Omental fat pad (tissue), 4 donors: ENCODE results near the gene FASTKD1. TPM values are rescaled to one million over a fixed set of nuclear protein-coding genes. Genes with fewer than 3 reads are reported as not detected.
"Not testable (repeated sequence)": the region's sequence is repeated elsewhere in the genome, so short reads cannot be mapped to it uniquely, and the experiment has no call there.

Experiments
- ATAC-seq: fragments of 150-250 bp; one replicate; pipeline ENCODE4 v1.9.1; 2016; ENCODE audit warnings: mild to moderate bottlenecking, moderate library complexity; ENCODE audit not compliant: low FRiP score
- DNase-seq: peaks from one replicate; pipeline ENCODE4 v3.0.0-alpha.2; 2019; ENCODE audit warnings: low spot score
- total RNA-seq, 4 donors: library from RNA; depleted of rRNA; stranded (reverse); fragments of >200 nt; gene quantifications; one replicate each; pipeline ENCODE4 v1.1.0, GENCODE V29; 2016
- TF ChIP-seq, protein P1 (sequence below), 3 donors: fragments of 450-650 bp; IDR thresholded peaks; one replicate each; pipeline ENCODE4 v1.5.1; 2016 to 2017; ENCODE audit warnings: antibody characterized with exemption in 3 of 3, mild to moderate bottlenecking in 3 of 3, moderate library complexity in 2 of 3

The FASTKD1 gene
- total RNA-seq, 4 donors from 2014 or later = 11.7 to 23.1 (median 16.9) TPM

DNA sequence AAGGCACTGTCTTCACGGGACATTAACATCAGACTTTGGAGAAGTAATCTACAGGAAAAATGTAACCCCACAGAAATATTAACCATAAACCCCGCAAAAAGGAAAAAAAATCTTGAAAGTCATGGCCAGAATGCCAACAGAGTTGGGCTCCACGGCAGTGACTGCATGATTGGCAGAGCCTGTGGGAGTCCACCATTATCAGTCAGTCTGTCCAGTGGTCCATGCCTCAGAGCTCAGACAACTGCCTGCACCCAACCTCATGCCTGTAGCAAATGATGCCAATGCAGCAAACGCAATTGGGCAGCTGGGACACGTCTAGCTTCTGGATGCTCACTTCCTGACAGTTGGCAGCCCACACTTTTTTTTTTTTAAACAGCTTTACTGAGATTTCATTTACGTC, 5.4 kb upstream of the FASTKD1 start:
- DNase-seq = no peak
- TF ChIP-seq, protein P1, sequence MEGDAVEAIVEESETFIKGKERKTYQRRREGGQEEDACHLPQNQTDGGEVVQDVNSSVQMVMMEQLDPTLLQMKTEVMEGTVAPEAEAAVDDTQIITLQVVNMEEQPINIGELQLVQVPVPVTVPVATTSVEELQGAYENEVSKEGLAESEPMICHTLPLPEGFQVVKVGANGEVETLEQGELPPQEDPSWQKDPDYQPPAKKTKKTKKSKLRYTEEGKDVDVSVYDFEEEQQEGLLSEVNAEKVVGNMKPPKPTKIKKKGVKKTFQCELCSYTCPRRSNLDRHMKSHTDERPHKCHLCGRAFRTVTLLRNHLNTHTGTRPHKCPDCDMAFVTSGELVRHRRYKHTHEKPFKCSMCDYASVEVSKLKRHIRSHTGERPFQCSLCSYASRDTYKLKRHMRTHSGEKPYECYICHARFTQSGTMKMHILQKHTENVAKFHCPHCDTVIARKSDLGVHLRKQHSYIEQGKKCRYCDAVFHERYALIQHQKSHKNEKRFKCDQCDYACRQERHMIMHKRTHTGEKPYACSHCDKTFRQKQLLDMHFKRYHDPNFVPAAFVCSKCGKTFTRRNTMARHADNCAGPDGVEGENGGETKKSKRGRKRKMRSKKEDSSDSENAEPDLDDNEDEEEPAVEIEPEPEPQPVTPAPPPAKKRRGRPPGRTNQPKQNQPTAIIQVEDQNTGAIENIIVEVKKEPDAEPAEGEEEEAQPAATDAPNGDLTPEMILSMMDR (IDR thresholded peaks at IDR 0.05) = no peak
- no peak for ATAC-seq

DNA sequence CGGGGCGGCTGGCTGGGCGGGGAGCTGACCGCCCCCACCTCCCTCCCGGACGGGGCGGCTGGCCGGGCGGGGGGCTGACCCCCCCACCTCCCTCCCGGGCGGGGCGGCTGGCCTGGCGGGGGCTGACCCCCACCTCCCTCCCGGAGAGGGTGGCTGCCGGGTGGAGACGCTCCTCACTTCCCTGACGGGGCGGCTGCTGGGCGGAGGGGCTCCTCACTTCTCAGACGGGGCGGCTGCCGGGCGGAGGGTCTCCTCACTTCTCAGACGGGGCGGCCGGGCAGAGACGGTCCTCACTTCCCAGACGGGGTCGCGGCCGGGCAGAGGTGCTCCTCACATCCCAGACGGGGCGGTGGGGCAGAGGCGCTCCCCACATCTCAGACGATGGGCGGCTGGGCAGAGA, 1.6 kb upstream of the FASTKD1 start:
- ATAC-seq = not testable (repeated sequence)

DNA sequence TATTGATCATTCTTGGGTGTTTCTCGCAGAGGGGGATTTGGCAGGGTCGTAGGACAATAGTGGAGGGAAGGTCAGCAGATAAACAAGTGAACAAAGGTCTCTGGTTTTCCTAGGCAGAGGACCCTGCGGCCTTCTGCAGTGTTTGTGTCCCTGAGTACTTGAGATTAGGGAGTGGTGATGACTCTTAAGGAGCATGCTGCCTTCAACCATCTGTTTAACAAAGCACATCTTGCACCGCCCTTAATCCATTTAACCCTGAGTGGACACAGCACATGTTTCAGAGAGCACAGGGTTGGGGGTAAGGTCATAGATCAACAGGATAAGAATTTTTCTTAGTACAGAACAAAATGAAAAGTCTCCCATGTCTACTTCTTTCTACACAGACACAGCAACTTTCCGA, 874 bp upstream of the FASTKD1 start:
- not testable (repeated sequence) for ATAC-seq, DNase-seq

More for the DNA sequence above, 1.6 kb upstream of the FASTKD1 start:
- DNase-seq = not testable (repeated sequence)

DNA sequence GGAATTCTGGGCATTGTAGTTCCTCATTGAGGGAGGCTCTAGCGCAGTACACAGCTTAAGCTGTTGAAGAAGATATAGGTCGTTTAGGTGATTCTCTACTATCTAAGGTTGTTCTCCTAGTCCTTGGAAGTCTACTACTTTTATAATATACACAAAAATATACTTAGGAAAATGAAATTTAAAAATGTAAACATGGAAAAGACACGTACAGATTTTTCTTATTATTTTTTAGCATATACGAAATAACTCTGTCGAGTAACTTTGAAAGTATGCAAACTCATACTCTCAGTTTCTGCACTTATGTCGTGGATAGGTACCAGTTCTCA, 272 bp upstream of the FASTKD1 start:
- TF ChIP-seq, protein P1 (IDR thresholded peaks at IDR 0.05) = no peak
- DNase-seq (no peak), ATAC-seq (no peak)

DNA sequence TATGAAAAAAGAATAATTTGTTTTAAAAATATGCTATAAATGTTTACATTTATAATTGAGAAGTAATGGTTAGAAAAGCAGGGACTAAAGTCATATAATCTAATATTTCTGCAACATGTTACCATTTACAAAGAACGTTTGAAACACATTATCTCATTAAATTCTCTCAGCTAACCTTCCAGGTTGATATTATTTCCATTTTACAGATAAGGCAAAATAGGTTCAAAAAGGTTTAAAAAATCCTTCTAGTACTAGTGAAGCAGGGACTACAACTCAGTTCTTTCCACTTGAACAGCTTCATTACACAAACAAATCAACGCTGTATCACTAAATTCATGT, 875 bp downstream of the FASTKD1 start:
- no peak for ATAC-seq
- TF ChIP-seq, protein P1 (IDR thresholded peaks at IDR 0.05) = no peak
- no peak for DNase-seq

DNA sequence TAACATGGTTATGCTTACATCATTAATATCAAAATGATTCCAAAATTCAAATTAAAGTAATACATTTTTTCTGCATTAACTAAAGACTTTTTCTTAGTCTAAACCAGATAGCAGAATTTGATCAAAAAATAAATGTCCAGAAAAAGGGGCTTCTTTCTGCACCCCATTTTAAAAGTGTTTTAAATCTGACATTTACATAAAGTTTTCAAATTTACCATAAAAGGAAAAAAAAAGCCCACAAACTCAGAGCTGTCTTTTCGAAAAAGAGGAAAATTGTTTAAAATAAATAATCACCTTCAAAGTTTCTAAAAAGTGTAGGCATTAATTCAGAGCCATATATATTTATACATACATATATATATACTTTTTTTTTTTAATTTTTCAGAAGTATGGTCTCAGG, 1.5 kb downstream of the FASTKD1 start:
- no peak for DNase-seq
- no peak for ATAC-seq
- TF ChIP-seq, protein P1 (IDR thresholded peaks at IDR 0.05) = no peak

DNA sequence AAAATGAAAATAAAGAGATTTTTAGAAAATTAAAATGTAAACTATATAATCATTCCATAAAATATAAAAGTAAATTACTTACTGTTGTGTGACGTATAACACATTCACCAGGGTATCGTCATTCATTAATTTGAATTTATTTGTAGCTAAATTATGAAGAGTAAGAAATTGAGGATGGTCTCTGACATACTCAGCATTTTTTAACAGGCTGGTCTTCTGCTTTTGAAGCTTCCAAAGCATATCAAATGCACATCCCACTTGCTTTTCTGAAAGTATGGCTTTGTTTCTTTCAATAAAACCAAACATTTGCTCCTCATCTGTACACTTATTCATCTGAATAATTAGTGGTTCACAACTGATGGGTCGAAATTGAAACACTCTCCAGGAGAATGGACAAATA, 2.1 kb downstream of the FASTKD1 start:
- DNase-seq (no peak), ATAC-seq (no peak)
- TF ChIP-seq, protein P1 (IDR thresholded peaks at IDR 0.05) = no peak

DNA sequence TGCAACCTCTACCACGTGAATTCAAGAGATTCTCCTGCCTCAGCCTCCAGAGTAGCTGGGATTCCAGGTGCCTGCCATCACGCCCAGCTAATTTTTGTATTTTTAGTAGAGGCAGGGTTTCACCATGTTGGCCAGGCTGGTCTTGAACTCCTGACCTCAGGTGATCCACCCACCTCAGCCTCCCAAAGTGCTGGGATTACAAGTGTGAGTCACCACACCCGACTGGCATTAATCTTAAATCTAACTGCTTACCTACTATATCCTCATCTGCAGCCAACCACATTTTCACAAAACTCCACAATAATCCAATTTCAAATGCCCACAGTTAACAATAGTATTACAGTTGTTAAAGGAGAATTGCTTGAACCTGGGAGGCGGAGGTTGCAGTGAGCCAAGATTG, 2.9 kb downstream of the FASTKD1 start:
- not testable (repeated sequence) for ATAC-seq, DNase-seq

DNA sequence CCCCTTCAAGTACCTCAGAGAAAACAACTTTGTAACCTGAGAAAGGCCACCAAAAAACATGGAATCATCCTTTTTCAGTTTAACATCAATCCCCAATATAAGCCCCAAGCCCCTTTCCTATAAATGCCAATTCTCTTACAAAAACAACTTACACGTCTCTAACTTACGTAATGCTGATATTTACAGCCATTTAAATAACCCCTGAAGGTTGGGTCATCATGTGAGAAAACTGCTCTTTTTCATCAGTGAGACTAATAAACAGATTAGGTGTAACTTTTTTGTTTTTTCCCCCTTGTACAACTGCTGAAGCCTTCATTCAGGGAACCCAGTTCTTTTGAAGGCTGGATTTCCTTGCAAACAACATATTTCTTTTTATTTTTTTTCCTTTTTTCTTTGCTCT, 3.7 kb downstream of the FASTKD1 start:
- TF ChIP-seq, protein P1 (IDR thresholded peaks at IDR 0.05) = no peak
- DNase-seq (no peak), ATAC-seq (no peak)
